ENCODE results near the gene PER2.
"Not testable (repeated sequence)": the region's sequence is repeated elsewhere in the genome, so short reads cannot be mapped to it uniquely, and the experiment has no call there.

PER2 gene

DNA sequence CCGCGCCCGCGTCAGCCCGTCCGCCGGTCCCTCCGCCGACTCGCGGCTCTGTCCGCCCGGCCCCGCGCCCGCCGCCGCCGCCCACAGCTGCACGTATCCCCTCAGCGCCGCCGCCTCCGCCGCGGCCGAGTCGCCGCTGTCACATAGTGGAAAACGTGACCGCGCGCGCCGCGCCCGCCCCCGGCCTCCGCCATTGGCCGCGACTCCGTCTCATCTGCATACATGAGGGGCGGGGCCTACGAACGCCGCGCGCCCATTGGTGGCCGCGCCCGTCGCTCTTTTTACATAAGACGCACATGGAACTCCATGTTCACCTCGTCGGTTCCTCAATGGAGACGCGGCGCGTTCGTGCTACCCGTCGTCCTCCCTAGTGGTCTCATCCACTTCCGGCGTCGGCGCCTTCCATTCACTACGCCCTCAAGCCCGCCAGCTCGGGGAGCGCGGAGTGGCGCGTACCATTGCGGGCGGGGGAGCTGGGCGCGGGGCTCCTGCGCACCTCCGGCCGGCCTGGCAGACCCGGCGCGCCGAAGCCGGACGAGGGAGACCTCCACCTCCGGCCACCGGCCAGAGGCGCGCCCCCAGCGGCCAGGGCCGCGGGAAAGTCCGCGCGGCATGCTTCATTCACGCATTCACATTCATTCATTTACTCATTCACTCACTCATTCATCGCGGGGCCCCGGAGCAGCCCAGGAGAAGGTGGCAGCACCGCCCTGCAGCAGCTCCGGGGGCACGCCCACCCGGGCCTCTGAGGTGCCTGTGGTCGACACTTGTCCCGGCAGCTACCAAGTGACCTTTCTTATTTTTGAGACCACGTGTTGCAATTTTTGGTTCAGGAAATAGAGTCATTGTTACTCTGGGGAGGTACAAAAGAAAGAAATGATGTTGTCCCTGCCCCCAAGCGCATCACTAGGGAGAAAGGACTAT lies 502 bp upstream of the PER2 start:
- DNase-seq (ENCODE audit: low spot score): peak; percentile 99

DNA sequence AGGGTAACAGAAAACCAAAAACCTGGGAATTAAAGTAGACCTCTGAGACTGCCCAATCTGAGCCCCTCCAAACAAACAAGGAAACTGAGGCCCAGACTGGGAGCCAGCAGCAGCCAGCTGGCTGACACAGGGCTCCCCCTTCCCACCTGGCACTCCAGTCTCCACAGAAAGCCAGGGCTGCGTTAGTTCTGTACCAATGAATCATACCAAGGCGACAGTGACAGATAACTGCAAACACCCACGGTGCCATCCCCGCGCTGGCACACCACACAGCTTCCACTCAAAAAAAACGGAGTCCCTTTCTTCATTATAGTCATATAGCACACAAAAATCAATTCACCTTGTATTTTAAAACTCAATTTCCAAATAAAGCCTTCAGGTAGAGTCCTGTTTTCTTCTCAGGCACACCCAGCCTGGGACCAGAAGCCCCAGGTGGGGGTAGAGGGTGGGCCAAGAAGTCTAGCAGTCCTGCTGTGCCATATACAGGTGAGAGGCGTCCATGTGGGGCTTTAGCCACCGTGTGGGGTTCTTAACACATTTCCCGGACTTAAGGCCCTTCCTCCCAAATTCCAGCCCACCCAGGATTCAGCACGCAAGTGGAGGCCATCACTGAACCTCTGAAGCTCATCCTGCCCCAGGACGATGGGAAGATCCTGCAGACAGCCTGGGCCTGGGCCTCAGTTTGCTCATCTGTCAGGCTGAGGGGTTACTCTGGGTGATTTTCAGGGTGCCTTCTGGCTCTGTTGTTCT lies 1.2 kb downstream of the PER2 start:
- DNase-seq (ENCODE audit: low spot score): peak; percentile 23

DNA sequence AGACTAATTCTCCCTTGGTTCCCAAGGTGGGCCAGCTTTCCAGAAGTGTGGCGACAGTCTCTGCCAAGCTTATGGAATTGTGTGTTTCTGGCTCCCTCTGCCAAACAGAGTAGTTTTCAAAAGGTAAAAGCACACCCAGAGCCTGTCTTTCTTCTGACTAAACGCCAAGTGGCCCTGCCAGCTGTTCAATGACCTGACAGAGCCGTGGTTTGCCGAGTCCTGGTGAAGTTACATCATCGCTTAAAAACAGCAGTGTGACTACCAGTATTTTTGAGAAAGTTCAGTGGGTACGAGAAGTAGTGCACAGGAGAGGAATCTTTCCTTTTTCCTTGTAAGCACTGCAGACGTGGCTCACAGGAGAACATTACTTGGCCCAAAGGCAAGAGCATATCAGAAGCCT lies 1.9 kb downstream of the PER2 start:
- DNase-seq (ENCODE audit: low spot score): peak; percentile 17

DNA sequence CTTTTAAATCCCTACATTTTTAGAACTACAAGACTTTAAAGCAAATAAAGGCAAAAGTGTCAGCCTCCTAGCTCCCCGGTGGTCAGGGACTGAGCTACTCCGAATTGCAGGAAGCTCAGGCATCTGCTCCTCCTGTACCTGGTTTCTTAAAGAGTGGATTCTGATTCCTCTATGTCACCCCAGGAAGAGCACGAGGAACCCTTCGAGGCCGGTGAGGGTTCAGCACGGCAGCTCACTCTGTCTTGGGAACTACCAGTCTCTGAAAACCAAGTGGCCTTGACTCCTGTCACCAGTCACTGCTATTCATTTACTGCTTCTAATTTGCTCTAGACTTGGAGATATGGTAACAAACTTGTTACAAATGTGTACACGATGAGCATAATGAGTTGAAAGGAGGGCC lies 2.3 kb downstream of the PER2 start:
- DNase-seq (ENCODE audit: low spot score): no peak

DNA sequence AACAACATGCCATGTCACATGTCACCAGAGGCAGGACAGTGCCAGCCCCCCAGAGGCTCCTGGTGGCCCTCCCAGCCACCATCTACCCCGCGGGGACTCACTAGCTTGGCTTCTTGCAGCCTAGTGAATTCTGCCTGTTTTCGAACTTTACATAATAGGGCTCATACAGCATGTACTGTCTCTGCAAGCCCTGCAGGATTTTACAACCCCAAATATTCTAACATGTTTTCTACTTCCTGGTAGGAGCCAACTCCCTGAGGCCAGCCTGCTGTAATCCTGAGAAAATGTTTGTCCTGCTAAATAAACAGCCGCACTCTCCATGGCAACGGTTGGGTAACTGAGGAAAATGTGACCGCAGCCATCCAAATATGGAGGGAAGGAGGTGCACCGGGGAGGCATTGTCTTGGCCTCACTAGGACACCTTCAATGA lies 2.7 kb downstream of the PER2 start:
- DNase-seq (ENCODE audit: low spot score): peak; percentile 26

DNA sequence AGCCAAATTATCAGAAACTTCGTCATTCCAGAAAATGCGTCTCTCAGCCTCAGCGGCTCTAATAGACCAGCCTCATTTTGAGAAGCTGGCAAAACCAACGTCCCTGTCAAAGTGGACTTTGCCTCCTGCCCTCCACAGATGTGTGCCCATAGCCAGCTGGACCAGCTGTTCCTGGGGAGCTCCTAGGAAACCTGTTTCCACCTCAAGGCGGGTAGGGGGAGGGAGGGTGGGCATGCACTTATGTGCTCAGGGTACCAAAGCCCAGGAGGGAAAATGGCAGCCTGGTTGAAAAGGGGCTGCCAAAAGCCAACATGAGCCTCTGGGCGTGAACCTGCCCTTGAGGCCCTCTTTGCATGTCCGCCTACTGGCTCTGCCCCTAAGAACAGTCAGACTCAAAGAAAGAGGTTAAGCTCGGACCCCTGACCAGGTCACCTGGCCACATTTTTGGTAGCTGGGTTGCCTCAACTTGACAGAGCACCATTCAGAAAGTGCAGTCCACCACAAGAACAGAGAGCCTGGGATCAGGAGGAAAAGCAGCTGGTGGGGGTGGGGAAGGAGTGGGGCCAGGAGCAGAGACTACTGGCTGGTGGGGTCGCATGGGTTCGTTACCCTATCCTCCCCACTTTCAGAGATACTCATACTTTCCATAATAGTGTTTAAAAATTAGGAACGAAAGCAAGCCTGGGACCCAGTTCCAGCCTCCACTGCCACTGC lies 3.5 kb downstream of the PER2 start:
- no peak for DNase-seq (ENCODE audit: low spot score)

DNA sequence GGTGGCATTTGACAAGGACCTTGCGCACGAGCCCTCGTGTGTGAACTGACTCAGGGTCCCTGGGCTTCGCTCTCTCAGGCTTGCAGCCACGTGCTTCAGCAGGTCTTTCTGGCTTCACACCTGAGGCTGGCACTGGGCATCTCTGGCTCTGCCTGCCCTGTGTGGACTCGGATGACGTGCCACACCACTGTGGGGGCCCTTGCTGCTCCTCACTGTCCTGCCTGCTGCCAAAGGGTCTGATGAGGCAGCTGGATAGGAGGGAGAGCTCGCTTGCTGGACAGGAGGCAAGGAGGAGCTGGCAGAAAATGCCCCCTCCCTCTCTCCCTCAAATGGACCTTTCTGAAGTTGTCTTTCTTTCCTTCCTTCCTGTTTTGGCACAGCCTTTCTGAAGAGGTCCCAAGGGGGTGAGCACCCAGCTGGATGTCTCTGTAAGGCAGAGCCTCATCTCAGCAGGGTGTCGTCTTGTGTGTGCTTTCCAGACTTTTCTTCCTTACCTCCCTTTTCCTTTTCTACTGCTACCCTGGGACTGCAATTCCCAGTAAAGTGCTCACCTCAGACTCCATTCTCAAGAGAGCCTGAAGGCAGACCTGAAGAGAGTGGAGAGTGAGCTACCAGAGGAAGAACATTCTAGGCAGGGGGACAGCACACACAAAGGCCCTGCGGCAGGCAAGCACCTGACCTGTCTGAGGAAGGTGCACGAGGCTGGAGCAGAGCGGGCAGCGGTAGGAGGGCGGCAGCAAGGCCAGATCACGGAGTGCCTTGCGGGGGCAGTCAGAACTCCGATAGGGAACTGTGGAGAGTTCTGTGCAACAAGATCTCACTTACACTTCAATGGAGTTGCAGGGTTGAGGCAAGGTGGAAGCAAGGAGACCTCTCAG lies 5.3 kb downstream of the PER2 start:
- no peak for DNase-seq (ENCODE audit: low spot score)

DNA sequence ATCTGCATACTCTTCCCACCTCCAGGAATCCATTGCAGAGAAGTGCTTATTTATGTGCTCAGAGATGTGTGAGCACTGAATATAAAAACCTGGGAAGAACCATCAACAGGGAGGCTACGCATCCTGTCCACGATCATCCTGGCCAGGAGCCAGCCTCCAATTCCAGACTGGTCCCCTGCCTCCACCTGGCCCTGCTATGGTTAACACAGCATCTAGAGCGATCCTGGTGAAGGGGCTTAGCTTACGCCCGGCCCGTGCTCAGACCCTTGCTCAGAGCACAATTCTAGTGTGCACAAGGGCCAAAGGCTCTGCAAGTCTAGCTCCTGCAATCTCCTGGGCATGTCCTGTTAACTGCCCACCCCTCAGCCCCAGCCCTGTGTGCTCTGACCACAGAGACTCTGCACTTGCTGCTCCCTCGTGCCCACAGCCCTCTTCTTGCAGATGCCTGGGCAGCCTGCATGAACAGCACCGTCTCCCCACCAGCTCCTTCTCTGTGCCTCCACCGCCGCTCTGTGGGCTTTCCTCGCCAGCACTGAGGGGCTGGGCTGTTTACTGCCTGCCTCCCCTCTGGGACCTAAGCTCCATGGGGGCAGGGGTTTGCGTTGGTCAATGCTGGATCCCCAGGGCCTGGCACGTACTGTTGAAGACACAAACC lies 6.5 kb downstream of the PER2 start:
- no peak for DNase-seq (ENCODE audit: low spot score)

DNA sequence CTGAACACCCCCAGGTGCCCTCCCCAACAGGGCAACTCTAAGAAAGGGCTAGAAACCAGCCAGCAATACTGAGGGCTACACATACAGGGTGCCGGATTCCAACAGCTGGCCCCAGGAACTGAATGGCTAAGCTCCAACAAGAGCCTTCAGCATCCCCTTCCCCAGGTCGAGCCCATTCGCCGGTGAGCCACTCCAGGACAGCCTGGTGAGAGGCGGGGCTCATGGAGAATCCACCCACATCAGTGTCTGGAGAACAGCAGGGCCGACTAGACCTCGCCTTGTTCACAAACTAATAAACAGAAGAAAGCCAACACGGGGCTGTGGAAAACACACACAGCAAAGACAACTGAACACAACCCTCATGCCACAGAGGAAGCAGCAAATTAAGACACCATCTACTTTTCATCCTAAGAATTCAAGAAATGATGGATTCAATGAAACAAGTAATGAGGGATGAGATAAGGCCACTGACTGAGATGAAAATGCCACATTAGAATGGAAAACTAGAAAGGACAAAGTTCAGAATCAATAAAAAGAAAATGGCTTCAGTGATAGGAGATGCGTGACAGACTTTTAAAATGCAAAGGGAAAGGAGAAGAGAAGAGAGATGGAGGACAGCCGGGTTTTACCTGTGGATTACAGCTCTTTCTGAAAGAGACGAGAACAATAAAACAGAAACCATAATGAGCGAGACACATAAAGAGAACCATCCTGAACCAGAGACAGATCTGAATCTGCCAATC lies 8.2 kb downstream of the PER2 start:
- no peak for DNase-seq (ENCODE audit: low spot score)

DNA sequence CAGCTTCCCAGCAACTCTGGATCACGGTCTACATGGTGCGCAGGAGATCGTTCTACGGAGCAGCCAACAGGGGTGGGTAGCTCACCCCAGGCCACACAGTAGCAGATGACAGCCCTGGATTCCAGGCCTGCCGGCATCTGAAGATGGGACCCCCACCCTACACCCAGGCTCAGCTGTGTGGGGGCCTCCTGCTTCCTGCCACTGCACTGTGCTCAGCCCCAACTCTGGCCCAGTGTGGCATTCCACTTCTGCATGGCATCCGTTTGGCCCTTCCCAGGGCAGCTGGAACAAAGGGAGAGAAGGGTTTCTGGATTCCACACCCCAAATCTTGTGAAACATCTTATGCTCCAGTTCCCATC lies 9.1 kb downstream of the PER2 start:
- DNase-seq (ENCODE audit: low spot score): no peak

DNA sequence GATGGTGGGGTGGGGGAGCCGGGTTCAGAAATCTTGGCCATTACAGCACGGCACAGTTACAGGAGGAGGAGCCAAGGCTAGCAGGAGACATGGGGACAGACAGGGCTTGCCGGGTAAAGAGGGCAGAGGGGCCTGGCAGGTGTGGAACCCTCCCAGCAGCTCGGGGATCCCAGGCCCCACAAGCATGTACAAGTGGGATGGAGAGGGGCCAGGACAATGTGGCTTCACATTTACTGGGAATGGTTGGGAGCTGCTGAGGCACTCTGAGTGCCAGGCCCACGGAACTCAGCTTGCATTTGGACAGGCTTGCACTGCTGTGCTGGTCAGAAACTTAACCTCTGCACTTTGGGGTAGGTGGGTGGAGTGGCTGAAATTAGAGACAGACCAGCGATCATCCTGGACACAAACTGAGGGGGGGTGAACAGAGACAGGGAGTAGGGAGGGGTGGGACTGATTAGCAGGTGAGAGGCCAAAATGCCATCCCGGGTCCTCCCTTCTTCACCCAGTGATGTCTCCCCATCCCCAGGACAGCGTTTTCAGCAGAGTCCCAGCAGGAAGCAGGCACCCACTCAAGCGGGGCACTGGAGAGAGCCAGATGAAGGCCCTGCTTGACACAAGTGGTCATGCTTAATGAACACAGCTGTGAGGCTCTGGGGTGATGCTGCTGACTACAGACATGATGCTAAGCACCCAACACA lies 9.6 kb downstream of the PER2 start:
- DNase-seq (ENCODE audit: low spot score): no peak

DNA sequence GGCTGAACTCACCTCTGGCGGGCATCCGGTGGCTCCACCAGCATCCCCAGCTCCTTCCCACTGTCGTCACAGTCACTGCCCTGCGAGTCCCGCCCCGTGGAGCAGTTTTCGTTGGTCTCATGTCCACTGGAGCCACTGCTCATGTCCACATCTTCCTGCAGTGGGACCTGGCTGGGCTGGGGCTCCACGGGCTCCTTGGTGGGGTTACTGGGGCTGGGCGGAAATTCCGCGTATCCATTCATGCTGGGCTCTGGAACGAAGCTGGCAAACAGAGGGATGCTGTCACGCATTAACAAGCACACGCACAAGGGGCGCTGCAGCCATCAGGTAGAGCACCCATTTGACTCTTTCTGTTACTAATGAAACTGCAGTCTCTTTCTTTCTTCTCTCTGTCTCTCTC lies 10.7 kb downstream of the PER2 start:
- no peak for DNase-seq (ENCODE audit: low spot score)

DNA sequence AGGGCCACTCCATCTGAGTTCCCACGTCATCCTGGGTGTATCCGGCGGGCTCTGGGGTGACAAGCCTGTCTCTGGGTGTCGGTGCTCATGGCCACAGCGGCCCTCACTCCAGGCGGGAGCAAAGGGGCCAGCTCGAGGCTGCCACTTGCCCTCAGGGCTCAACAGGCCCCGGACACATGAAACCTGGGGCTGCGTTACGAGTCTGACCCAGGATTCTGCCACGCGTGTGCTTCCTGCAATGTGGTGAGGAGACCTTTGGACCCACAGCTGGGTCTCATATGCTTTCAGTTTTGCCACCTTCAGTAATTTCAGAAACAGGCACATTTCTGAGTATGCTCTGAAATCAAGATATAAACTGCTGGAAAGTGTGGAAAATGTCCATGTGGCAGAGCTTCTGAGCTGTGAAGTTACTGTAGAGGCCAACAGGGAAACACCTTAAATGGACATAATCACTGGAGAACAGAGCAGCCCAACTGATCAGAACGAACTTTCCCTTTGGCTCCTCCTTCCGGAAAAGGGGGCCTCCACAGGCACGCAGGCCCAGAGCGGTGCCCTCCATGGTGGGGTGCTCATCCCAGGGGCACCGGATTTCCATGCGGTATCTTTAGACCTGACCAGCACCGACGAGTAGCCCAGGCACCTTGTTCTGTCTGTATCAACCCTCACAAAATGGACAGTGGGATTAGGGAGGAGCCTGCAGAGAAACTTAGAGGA lies 14.1 kb downstream of the PER2 start:
- no peak for DNase-seq (ENCODE audit: low spot score)

DNA sequence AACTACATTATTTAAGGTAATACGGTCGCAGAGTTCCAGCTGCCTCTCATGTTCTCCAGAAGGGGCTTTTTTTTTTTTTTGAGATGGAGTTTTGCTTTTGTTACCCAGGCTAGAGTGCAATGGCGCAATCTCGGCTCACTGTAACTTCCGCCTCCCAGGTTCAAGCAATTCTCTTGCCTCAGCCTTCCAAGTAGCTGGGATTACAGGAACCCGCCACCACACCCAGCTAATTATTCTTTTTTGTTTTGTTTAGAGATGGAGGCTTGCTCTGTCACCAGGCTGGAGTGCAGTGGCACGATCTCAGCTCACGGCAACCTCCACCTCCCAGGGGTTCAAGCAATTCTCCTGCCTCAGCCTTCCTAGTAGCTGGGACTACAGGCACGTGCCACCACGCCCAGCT lies 15.0 kb downstream of the PER2 start:
- DNase-seq (ENCODE audit: low spot score): not testable (repeated sequence)

DNA sequence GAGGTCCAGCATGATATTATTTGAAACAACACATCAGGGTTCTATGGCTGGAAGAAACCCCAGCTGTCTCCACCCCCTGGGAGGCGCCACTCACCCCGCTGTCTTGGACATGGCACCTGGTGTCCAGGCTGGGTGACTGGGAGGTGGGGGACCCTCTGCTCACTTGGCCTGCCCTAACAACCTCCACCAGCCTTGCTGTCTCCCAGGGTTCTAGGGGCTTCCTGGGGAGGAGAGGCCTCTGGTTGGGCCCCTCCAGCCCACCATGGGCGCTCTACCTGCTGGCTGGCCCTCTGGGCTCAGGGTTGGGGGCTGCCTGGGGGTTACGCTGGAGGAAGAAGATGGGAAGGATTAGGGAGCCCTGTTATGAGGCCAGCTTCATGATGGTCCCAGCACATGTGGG lies 16.3 kb downstream of the PER2 start:
- DNase-seq (ENCODE audit: low spot score): no peak

DNA sequence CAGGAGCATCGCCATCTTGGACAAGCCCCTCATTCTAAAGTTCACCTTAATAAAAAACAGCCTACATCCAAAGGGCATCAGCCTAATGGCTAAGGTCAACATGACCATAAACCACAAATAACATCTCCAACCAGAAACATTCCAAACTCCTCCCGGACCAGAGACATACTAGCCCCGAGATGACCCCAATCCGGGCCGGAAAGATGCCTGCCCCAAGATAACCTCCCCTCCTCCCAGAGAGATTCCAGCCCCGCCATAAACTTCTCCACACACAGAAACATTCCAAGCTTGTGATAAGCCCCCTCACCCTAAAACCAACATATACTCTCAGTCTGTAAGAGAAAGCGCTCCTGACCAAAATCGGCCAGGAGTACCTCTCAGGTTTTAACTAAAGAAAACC lies 16.7 kb downstream of the PER2 start:
- not testable (repeated sequence) for DNase-seq (ENCODE audit: low spot score)

DNA sequence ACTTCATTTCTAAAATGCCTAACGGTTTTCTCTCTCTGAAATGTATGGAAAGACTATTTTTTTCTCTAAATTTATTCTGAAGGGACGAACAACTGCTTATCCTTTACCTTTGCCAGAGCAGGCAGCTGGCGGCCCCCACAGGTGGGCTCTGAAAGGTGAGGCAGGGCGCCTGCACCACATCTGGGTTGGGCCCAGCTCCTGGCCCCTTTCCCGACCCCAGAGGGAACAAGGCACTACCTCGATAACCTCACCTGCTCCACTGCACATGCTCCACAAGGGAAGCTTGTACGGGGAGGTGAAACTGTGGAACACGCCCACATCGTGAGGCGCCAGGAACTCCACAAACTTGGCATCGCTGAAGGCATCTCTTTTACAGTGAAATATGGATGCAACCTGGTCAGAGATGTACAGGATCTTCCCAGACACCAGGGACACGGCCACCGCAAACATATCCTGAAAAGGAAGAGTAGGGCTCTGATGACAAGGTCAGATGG lies 17.3 kb downstream of the PER2 start:
- no peak for DNase-seq (ENCODE audit: low spot score)

DNA sequence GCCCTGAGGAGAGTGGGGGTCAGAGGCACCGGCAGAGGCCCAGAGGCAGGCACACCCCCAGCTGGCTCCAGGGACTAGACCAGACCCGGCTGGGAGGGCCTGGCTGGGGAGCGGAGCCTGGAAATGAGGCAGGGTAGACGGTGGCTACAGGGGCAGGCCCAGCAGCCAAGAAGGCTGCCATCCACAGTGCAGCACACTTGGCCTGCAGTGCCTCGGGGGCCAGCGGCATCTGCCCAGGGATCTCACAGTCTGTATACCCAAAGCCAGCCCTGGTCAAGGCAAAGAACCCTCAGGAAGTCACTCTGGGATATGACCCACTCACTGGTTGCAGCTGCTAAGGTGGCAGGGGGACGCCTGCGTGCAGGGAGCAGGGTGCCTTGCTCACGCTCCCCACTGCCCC lies 17.8 kb downstream of the PER2 start:
- DNase-seq (ENCODE audit: low spot score): no peak

DNA sequence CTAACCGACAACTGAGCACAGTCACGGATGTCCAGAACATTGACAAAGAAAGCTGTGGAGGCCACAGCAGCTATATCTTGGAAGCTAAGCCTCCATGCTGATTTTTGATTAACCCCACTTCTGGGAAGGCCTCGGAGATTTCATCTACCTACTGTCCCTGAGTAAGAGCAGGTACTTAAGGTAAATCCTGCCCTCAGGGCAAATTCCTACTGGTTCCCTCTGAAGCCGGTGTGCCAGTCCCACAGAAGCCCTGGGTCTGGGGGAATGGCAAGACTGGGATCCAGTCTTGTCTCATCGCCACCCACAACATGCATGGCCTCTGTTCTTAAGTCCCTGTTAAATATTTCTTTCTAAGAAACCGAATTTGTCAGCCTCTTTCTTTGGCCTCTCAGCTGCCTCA lies 18.7 kb downstream of the PER2 start:
- no peak for DNase-seq (ENCODE audit: low spot score)
